HepG2 (cell line): ENCODE results near the gene HLA-DQB2.

Experiments
- FOXA1 ChIP-seq, 2 experiments: fragments of 450-650 bp in 1 of 2; sonication (generic) in 1 of 2; formaldehyde crosslinking in 1 of 2; IDR thresholded peaks; 2 replicates each; pipeline versions ENCODE4 v1.4.0 to v1.6.1; 2016 to 2020; ENCODE audit warnings: missing genetic modification reagents in 1 of 2
- MTA1 ChIP-seq: sonication (generic); formaldehyde crosslinking; IDR thresholded peaks from 2 replicates; pipeline ENCODE4 v1.4.0; 2020; ENCODE audit warnings: missing genetic modification reagents, mild to moderate bottlenecking, borderline replicate concordance
- ZBTB21 ChIP-seq: sonication (generic); formaldehyde crosslinking; IDR thresholded peaks from 2 replicates; pipeline ENCODE4 v1.4.0; 2020; ENCODE audit warnings: missing genetic modification reagents

DNA sequence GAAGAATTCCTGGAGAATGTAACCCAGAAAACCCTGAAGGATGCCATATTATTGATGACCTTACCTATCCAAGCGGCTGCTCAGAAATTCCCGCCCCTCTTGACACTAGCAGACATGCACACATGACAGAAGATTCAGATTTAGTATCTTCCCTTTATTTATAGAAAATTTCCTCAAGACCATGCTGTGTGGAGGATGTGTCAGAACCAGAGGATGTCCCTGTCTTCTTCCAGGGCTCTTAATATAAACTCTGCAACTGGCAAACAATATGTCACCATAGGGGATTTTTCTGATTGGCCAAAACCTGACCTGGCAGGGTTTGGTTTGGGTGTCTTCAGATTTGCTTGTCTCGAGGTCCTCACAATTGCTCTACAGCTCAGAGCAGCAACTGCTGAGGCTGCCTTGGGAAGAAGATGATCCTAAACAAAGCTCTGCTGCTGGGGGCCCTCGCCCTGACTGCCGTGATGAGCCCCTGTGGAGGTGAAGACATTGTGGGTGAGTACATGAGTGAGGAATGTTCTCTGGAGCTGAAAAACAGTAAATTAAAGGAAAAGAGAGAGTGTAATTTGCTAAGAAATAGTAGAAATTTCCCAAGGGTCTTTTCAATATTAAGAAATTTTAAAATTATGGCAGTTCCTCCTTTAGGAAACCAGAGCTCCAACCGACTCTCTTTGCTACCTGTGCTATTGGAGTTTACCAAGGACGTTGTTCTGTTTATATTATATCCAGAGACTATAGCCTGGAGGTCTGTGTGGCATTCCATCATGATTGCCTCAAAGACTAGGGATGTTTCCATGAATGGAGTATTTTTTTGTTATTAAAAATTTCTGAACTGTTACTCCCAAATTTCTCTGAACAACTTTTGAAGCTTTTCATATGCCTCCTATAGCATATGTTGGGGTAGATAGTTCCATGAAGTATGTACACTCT is 22.0 kb downstream of the HLA-DQB2 start, which contains the start of gene HLA-DQA2:
- TF ChIP-seq MTA1 (CRISPR knock-in tag) (no peak), ZBTB21 (no peak), FOXA1 (IDR thresholded peaks at IDR 0.05) (no peak), FOXA1 (CRISPR knock-in tag; IDR thresholded peaks at IDR 0.05) (no peak)
